UCSD-AML1 (cell line): ENCODE data around the gene NRXN3.

Experiments used
- DNase-seq: peaks from one replicate; lab custom pipeline; 2025; ENCODE audit not compliant: unreplicated experiment; lab: John Stamatoyannopoulos, UW

NRXN3 gene

GRCh38 chr14:79586416-79586815, 1416.2 kb downstream of the NRXN3 start:
- no peak for DNase-seq

- no peak for DNase-seq
Observed at GRCh38 chr14:79586989-79587598, 1416.9 kb downstream of the NRXN3 start.

- DNase-seq: no peak
Observed at GRCh38 chr14:79587875-79588274, 1417.7 kb downstream of the NRXN3 start.

GRCh38 chr14:79588398-79588797, 1418.2 kb downstream of the NRXN3 start:
- DNase-seq: no peak

GRCh38 chr14:79596551-79596950, 1426.4 kb downstream of the NRXN3 start:
- no peak for DNase-seq

GRCh38 chr14:79597566-79597965, 1427.4 kb downstream of the NRXN3 start:
- no peak for DNase-seq

GRCh38 chr14:79598339-79598738, 1428.2 kb downstream of the NRXN3 start:
- no peak for DNase-seq

GRCh38 chr14:79599239-79599638, 1429.1 kb downstream of the NRXN3 start:
- DNase-seq: no peak

GRCh38 chr14:79600406-79600805, 1430.2 kb downstream of the NRXN3 start:
- DNase-seq: no peak

- DNase-seq: no peak
Observed at GRCh38 chr14:79601579-79601978, 1431.4 kb downstream of the NRXN3 start.

- DNase-seq: no peak
Observed at GRCh38 chr14:79602045-79602444, 1431.9 kb downstream of the NRXN3 start.

- DNase-seq: no peak
Observed at GRCh38 chr14:79602742-79603141, 1432.6 kb downstream of the NRXN3 start.

- no peak for DNase-seq
Observed at GRCh38 chr14:79605849-79606248, 1435.7 kb downstream of the NRXN3 start.

- DNase-seq: no peak
Observed at GRCh38 chr14:79608446-79608845, 1438.3 kb downstream of the NRXN3 start.

- DNase-seq: no peak
Observed at GRCh38 chr14:79613625-79614024, 1443.5 kb downstream of the NRXN3 start.

GRCh38 chr14:79614448-79614847, 1444.3 kb downstream of the NRXN3 start:
- no peak for DNase-seq

- DNase-seq: no peak
Observed at GRCh38 chr14:79627058-79627457, 1456.9 kb downstream of the NRXN3 start.

- DNase-seq: no peak
Observed at GRCh38 chr14:79629411-79630287, 1459.5 kb downstream of the NRXN3 start.

- no peak for DNase-seq
Observed at GRCh38 chr14:79630288-79630960, 1460.3 kb downstream of the NRXN3 start.

GRCh38 chr14:79631276-79631675, 1461.1 kb downstream of the NRXN3 start:
- no peak for DNase-seq

GRCh38 chr14:79638672-79639266, 1468.6 kb downstream of the NRXN3 start:
- no peak for DNase-seq

GRCh38 chr14:79639613-79640012, 1469.4 kb downstream of the NRXN3 start:
- DNase-seq: no peak
